Fibroblast of the aortic adventitia (primary cell): Measurements from ENCODE around the gene JPT1. TPM values are rescaled to one million over a fixed set of nuclear protein-coding genes. Genes with fewer than 3 reads are reported as not detected.

Source experiments
- DNase-seq: peaks from one replicate; pipeline ENCODE4 v3.0.0-alpha.2; 2010; ENCODE audit warnings: low read depth
- H3K4me3 ChIP-seq: 2 replicates; pipeline ENCODE4 v1.5.1; 2011; ENCODE audit warnings: low read depth, mild to moderate bottlenecking, control low read depth, low read length, moderate library complexity
- CTCF ChIP-seq: IDR thresholded peaks from 2 replicates; pipeline ENCODE4 v1.5.1; 2011; ENCODE audit warnings: mild to moderate bottlenecking, low read length, control low read depth, inconsistent platforms; ENCODE audit not compliant: insufficient read depth
- total RNA-seq: library from RNA; depleted of rRNA; stranded (reverse); fragments of >200 nt; gene quantifications from 2 replicates; pipeline ENCODE4 v1.2.3, GENCODE V29; 2012; ENCODE audit warnings: low replicate concordance

Gene JPT1
- total RNA-seq, 1 donor = 71.1 TPM

GRCh38 chr17:75091855-75092327 is 62.4 kb downstream of the JPT1 start:
- H3K4me3 ChIP-seq = no peak overlapping the region
- DNase-seq = no peak
- no peak for TF ChIP-seq CTCF

GRCh38 chr17:75090871-75091854 is 63.1 kb downstream of the JPT1 start:
- no peak for DNase-seq
- H3K4me3 ChIP-seq = no peak overlapping the region
- TF ChIP-seq CTCF = no peak

- H3K4me3 ChIP-seq = peak overlapping the region; percentile 47
- DNase-seq = no peak
- TF ChIP-seq CTCF = no peak
These were observed 65.6 kb downstream of the JPT1 start for GRCh38 chr17:75088465-75089417.

DNA sequence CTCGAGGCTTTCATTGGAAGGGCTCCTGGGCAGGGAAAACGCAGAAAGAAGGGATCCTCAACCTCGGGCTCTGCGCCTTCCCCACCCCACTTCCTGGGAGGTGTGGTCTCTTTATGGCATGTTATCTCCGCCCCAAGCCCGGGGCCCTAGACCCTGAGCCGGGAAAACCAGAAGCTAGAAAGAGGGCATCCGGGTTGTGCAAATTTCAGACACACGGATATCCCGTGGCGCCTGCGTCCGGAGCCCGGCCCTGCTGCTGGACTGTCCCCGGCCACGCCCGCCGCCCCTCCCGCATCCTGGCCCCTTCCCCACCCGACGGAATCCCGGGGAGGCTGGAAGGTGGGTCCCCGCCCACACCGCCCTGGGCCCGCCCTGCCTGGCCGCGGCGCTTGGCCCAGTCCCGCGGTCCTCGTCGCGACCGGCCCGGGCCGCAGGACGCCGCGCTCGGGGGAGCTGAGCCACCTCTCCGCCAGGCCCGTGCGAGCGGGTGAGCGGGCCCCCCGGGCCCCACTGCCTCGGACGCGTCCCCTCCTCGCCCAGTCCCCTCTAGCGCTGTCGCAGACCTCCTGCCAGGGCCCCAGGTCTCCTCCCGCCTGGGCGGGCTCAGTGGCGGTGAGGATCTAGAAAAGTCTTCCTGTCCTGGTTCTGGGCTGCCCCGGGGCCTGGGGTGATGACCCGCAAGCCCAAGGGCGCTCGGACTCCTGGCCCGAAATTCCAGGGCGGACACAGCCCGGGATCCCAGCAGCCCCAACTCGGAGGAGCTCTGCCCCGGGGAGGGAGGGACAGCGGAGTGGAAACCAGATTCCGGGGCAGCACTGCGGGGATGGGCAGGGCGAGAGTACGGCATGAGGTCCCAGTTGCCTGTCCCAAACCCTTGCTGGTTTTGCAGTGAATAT is 66.5 kb downstream of the JPT1 start, which contains the start of gene SLC16A5:
Gene SLC16A5, plus strand, starts transcription at position 397 of the 896 bp plus-strand sequence. CDS start 5,683 bp downstream, outside the sequence.
- peak; percentile 41 for DNase-seq
- no peak for TF ChIP-seq CTCF
- peak within 1 kb of the TSS; percentile 47 for H3K4me3 ChIP-seq

- TF ChIP-seq CTCF = no peak
- no peak for DNase-seq
- H3K4me3 ChIP-seq = peak overlapping the region; percentile 47
These were observed 67.1 kb downstream of the JPT1 start for GRCh38 chr17:75087182-75087557.
